ENCODE measurements around the gene DHRS7C.

Gene DHRS7C, protein sequence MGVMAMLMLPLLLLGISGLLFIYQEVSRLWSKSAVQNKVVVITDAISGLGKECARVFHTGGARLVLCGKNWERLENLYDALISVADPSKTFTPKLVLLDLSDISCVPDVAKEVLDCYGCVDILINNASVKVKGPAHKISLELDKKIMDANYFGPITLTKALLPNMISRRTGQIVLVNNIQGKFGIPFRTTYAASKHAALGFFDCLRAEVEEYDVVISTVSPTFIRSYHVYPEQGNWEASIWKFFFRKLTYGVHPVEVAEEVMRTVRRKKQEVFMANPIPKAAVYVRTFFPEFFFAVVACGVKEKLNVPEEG

DNA sequence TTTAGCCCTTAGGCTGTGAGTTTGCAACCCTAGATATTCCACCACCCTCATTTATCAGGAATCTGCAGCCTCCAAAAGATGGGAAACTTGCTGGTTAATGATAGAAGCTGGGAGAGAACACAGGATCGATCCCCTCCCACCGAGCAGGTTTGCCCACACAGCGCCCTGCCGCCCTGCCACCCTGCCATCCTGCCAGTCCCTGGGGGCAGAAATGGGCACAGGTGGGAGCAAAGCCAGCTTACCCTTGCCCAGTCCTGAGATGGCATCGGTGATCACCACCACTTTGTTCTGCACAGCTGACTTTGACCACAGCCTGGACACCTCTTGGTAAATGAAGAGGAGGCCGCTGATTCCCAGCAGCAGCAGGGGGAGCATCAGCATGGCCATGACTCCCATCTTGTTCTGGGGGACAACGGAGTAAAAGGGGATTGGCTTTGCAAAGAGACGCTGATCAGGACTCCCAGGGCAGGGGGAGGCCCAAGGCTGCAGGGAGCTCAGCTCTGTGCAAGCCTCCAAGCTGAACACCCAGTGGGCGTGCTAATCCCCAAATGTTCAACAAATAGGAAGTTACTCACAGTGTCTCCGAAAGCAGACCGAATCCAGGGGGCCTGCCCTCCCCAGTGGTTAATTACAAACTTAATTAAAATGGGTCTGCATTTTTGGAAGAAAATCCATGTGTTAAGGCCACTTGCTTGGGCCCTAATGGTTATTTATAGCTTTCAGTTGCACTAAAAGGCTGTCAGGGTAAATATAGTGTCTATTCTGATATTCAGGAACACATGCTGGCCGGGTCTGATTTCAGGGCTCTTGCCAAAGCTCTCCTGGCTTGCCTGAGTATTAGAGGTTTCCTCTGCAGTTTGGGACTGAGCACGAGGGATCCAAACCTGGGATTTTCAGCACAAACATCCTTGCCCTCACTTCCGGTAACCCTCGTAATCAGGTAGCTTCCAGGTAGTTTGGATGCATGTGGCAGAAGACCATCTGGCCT lies at the start of gene DHRS7C:
Gene DHRS7C, minus strand, starts transcription at position 704 of the 988 bp plus-strand sequence. Its CDS starts 308 bp downstream, at position 396.
- DNase-seq, result no peak

DNA sequence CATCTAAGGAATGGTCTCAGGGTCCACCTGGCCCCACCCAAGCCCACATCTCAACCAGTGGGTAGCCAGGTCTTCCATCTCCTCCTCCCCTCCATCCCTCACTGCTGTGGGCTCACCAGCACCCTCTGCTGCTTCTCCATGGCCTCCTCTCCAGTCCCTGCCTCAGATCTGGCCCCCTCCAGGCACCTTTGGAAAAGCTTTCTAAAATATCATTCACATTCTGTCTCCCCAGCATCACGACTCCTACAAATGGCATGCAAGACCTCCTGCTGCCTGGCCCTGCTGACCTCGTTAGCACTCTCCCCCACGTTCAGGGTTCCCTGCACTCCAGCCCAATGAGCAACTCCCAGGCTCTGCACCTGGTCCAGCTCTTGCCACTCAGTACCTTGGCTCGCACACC lies 48.0 kb upstream of the DHRS7C start:
- peak; percentile 78 for DNase-seq

DNA sequence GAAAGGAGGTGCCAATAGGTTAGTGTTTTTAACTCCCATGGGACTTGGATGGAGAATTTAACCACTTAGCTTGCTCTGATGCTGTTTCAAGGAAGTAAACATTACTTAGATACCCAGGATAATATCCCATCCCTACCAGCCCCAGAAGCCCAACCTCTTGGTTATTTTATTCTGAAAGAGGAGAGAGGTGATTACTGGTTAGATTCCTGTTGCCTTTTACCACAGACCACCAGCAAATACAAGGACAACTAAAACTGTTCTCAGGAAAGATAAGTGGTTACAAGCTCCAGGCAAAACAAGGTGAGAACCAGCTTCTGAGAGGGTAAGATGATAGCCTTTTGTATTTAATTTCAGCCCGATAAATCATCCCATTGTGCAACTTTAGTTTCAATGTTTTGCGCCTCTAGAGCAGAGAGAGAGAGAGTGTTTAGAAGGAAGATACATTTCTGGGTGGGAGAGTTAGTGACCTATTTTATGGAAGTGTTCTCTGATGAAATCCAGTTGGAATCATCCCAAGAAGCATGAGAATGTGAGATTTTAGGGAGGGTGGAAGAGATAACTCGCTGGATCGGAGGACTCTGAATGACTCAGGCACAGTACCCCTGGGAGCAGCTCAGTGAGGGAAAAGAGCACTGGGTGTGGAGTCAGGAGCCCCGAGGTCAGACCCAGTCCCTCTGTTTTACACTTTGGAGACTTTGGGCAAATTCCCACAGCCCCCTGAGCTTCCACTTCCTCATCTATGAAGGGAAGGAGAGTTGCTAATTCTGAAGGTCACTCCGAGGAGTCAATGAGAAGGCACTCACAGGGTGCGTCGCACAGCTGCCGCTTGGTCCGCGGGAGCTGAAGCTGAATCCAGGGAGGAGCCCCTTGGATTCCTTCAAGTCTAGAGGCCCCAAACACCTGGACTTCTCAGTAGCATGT lies 46.4 kb upstream of the DHRS7C start:
- DNase-seq, result peak; percentile 99

DNA sequence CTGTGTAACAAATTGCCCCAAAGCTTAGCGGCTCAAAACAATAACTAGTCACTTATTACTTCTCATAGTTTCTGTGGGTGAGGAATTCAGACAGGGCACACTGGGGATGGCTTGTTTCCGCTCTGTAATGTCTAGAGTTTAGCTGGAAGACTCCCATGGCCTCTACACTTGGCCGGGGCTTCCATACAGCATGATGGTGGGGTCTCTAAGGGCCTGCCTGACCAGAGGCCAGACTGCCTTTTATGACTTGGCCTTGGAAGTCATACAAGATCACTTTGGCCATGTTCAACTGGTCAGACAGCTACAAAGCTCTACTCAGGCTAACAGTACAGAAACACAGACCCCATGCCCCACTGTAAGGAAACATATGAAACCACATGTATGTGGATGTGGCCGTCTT lies 42.5 kb upstream of the DHRS7C start:
- no peak for DNase-seq

DNA sequence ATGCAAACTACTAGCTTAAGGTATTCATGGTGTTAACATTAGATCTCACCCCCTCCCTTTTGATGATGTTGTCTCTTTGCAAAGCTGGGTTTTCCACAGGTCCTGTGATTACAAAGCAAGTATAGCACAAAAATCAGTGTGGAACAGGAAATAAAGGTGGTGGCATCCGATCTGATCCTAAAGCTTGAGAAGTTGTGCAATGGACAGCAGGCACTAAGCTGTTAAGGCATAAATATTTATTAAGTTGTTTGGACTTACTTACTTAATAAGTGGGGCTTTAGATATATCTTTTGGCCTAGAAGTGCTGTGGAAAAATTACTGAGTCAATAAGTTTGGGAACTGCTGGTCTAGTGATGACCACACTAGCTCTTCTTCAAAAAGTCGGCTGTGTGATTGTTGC lies 39.3 kb upstream of the DHRS7C start:
- no peak for DNase-seq

DNA sequence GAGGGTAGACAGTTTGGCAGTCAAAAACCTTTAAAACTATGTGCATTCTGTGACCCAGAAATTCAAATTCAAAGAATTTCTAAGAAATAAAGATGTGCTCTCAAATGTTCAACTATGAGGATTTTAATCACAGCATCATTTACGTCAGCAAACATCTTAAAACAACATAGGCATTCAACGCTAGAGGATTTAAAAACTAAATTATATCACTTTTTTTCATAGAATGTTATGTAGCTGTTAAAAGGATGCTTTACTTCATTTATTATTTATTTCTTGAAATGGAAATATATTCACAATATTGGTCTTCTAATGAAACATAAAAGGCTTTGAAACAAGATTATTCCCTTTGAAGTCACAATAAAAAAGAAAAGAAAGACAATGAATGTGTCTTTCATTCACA lies 38.0 kb upstream of the DHRS7C start:
- DNase-seq, result no peak

DNA sequence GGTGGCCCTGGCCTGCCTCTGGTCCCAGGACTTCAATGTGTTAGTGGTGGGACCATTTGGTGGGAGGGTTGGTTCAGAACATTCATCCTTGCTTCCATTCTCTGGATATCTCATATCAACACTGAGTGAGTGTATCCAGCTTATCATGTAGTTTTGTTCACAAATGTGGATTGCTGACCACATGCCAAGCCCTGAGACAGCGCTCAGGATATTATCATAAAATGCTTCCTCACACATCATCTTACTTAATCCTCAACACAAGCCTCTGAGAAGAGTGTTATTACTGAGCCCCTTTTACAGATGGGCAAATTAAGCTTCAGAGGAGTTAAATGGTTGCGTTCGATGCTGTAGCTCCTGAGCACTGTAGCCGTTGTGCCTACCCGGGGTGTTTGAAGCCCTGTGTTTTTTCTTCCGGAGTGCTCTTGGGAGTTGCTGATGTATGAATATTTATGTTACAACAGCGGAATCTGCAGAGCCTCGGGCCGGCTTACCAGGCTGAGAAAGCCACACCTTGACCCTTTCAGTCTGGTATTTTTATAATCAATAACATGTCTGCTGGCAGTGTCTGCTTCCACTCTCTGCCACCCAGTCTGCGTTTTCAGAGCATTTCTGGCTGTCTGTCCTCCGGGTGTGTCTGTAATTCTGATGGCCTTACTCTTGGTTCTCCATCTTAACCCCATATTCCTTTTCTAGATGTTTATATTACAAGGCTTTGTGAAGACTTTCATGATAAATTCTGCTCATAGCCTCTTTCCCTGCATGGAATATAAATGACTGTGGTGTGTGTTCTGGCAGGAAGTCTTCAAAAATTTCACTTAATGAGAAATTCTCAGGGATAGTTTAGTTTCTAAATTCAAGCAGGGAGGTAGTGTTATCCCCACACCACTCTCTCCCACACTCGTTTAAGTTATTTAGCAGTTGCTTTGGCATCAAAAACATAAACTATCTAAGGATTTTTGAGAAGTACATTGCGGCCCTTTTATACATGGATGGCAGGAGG lies 37.2 kb upstream of the DHRS7C start:
- DNase-seq, result peak; percentile 75

DNA sequence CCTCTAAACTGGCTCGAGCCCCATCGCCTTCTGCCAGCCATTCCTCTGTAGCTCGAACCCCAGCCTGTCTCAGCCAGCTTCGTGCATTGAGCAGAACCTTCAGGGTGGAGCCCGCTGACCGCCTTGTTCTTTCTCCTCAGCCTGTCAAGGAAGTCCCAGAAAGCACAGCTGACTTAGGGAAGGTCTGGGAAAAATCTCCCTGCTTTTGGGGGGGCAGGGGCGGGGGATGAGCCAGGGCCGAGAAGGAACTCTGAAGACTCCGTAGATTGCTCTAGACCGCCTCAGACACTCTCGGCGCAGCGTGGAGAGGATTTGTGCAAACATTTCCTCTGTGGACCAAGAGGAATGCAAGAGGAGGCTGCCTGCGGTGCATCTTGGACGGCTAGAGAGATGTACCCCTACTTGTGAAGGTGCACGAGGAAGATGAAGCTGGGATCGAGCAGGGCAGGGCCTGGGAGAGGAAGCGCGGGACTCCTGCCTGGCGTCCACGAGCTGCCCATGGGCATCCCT lies 34.3 kb upstream of the DHRS7C start, which contains the start of gene GLP2R:
Gene GLP2R, plus strand, starts transcription at position 284 of the 510 bp plus-strand sequence. Its CDS starts 140 bp downstream, at position 424.
- no peak for DNase-seq

DNA sequence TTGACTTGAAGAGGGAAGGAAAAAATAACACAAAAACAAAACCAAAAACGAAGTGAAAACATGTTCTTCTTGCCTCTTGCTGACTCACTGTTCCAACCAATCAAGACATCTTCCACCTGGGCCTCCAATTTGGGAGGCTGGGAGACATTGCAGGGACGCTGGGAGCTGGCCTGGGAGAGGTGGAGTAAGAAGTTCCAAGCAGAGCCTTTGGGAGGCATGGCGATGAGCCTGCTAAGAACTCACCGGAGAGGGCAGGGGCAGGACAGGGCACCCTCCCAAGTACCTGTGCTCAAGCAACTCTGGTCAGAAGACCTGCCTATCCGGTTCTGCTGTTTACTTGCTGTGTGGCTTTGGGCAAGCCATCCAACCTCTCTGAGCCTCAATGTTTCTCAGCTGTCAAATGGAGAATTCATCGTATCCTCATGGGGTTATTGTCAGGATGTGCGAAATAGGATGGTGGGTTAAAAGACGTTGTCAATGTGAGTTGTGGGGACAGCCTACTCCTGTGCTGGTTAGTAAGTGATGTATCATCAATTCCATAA lies 33.5 kb upstream of the DHRS7C start:
- DNase-seq, result no peak

DNA sequence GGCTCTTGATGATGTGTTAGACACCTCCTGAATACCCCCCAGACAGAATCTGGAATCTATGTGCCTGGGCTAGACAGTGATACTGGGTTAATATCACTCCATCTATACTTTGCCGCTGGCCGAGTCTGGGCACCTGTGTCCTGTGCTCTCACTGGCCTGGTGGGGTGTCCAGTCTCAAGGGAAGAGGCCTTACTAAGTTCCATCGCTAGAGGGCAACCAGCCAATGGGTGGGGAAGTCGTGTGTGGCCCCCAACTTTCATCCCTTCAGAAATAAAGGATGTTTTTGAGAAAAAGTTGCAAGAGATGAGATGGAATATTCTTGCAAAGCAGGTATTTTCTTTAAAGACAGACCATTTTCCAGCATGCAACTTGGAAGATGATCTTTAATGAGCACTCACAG lies 32.7 kb upstream of the DHRS7C start:
- no peak for DNase-seq

DNA sequence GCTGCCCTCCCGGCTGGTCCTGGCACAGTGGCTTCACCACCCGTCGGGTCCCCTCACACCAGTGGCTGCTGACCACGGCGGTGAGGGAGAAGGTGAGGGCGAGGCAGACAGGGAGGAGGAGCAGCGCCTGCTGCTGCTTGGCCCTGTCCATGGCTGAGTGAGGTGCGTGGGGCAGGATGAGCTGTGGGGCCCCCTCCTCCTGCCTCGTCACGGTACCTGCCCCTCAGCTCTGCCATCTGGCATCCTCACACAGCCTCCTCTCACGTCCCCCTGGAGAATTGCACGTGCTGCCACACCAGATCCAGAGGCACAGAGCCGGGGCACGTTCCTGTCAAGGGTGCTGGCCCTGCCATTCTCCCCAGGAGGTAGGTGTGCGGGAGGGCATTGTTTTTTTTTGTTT lies 30.5 kb upstream of the DHRS7C start, which contains the start of gene GSG1L2:
Gene GSG1L2, minus strand, starts transcription at position 159 of the 400 bp plus-strand sequence. Its CDS starts 8 bp downstream, at position 151.
- no peak for DNase-seq

DNA sequence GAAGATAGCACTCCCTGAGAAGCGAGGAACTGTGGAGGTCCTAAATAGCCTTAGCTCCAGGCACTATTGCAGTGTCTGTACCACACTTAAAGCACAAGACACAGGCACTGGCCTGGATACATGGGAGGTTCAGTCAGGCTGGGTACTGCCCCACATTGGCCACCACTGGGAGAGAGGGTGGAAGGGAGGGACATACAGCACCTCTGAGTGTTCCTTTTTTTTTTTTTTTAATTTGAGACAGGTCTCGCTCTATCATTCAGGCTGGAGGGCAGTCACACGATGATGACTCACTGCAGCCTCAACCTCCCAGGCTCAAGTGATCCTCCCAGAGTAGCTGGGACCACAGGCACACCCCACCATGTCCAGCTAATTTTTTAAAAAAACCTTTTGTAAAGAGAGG lies 29.1 kb upstream of the DHRS7C start:
- no peak for DNase-seq

DNA sequence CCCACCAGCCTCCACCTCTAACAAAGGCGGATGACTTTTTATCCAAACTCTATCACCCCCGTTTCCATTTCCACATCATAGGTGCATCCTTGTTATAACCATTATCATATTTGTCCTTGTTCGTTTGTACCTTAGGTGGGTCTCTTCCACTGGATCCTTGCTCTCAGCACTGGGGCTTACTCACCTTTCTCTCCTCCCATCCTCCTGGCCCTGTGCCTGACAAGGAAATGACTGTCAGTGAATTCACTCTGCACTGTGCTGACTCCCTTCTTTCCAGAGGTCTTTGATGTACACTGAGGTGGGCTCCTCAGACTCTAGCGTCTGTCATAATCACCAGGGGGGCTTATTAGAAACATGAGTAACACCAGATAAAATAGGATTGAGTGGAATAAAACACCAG lies 27.4 kb upstream of the DHRS7C start:
- DNase-seq, result peak; percentile 60

DNA sequence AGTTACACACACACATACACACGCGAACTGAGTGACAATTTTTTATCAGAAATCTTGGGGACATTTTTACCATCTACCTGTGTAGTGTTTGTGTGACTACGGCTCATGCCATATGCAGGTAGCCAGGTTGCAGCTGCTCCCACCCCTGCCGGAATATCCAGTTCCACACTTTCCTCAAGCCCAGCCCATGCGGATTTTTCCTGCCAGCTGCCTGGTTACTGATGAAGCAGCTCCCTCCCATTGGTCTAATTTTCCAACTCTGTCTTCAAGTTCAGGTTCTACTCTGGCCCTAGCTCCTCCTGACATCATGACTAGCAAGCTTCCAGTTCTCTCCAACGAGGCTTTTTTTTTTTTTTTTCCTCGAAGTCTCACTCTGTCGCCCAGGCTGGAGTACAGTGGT lies 25.7 kb upstream of the DHRS7C start:
- peak; percentile 35 for DNase-seq

DNA sequence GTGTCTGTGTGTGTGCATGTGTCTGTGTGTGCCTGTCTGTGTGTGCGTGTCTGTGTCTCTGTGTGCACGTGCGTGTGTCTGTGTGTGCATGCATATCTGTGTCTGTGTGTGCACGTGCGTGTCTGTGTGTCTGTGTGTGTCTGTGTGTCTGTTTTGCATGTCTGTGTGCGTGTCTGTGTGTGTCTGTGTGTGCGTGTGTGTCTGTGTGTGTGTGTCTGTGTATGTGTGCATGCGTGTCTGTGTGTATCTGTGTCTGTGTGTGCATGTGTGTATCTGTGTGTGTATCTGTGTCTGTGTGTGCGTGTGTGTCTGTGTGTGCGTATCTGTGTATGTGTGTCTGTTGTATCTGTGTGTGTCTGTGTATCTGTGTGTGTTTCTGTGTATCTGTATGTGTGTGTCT lies 25.1 kb upstream of the DHRS7C start:
- DNase-seq, result no peak

DNA sequence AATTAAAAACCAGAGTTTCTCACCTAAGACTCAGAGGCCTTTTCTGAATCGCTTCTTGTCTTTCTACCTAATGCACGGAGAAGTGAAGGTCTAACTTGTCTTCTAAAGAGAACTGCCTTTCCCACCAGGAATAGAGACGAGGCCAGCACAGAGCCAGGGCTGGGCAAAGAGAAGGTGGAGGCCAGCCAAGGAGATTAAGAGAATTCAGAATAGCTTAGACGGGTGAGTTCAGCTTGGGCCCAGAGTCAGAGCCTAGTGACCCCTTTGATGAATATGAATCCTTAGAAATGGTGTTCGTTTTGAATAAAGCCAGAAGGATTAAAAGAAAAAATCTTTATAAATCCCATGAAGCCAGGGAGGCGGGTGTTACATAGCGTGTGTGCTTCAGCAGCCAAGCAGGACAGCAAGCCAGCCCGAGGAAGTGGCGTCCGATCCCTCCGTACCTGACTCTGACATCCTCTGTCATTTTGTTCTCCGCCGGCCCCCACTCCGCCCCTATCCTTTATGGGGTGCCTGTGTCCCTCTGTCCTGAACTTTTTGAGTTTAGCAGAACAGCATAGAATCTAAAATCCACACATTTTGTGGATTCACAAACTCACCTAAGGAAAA lies 23.0 kb upstream of the DHRS7C start:
- no peak for DNase-seq

DNA sequence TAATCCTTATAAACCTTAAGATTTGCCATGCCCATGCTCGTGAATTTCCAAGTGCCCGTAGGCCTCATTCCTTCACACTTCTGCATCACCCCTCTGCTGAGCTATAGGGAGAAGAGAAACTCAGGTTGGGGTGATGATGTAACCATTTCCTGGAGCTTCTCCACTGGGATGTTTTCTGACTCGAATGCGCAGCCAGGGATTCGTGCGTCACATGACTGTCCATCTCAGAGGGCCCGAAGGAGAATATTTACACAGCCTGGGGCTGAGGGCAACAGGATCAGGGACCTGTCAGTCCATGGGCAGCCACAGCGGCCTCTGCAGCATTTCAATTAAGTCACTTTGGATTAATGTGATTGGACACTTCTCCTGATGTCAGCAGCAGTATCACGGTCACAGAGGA lies 21.8 kb upstream of the DHRS7C start:
- DNase-seq, result no peak

DNA sequence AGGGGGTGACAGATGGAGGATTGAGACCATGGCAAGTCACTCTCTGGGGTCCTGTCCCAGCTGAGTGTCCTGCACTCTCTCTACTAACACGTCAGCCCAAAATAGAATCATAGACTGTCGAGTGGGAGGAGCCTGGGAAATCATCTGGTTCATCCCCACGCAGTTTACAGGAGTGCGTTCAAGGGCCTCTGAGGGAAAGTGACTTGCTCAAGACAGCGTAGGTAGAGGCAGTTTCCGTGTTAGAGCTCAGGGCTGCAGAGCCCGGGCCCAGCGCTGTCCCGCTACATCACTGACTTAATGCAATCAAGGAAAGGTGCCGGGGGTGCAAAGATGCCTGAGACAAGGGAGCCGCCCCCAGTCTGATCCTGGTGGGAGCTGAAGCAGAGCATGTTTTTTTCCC lies 20.1 kb upstream of the DHRS7C start:
- no peak for DNase-seq

DNA sequence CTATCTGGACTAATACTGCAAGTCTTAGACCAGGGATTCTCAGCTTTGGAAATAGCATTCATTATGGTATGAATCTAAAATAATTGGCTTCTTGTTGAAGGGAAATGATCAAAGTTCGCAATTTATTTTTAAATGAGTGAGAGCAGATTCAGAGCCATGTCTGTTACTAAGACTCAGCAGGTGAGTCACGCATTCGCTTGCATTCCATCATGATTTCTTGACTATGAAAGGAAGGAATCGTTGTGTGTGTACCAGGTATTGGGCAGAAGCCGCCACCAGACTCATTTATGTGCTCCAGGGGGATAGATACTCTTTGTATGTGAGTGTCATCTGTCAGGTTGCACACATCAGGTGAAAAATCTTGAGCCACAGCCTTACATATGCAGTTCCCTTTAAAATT lies 19.7 kb upstream of the DHRS7C start:
- DNase-seq, result peak; percentile 74
